OCI-LY7 (cell line): Measurements from ENCODE around the gene CFAP61. TPM values are rescaled to one million over a fixed set of nuclear protein-coding genes. Genes with fewer than 3 reads are reported as not detected.

Experiments used
- BruUV-seq: library from RNA; stranded (reverse); fragments of 400-500 nt; replicated peaks from 2 replicates; lab custom pipeline; 2021; lab: Mats Ljungman, UMichigan
- CTCF ChIA-PET: fragments of 300-600 bp; sonication (Branson Sonifier 250); formaldehyde crosslinking; loops from one replicate; lab custom pipeline; 2022; ENCODE audit warnings: antibody characterized with exemption; ENCODE audit not compliant: unreplicated experiment; lab: Charles Lee
- POLR2A ChIA-PET: fragments of 300-600 bp; sonication (Branson Sonifier 250); formaldehyde crosslinking; loops from one replicate; lab custom pipeline; 2022; ENCODE audit warnings: antibody characterized with exemption; lab: Charles Lee
- DNase-seq: peaks from one replicate; pipeline ENCODE4 v3.0.0-alpha.2; 2015; ENCODE audit warnings: low spot score
- H2AFZ ChIP-seq: fragments of 200-600 bp; sonication (generic), shearing (Covaris generic); 2 replicates; pipeline ENCODE4 v1.6.1; 2014; ENCODE audit warnings: mild to moderate bottlenecking, antibody characterized with exemption, low read length, moderate library complexity
- H3K27ac ChIP-seq: fragments of 200-600 bp; sonication (generic); 2 replicates; pipeline ENCODE4 v1.5.1; 2014; ENCODE audit warnings: mixed run types, low read depth, mild to moderate bottlenecking, moderate library complexity, low read length, inconsistent platforms; ENCODE audit not compliant: poor library complexity, severe bottlenecking
- H3K36me3 ChIP-seq: fragments of 200-600 bp; sonication (generic); 2 replicates; pipeline ENCODE4 v1.6.1; 2014; ENCODE audit warnings: mild to moderate bottlenecking, antibody characterized with exemption, low read length, moderate library complexity, mixed read lengths; ENCODE audit not compliant: insufficient read depth
- H3K4me1 ChIP-seq: fragments of 200-600 bp; sonication (generic); 2 replicates; pipeline ENCODE4 v1.5.1; 2014; ENCODE audit warnings: mild to moderate bottlenecking, low read length; ENCODE audit not compliant: insufficient read depth, poor library complexity, severe bottlenecking
- H3K4me2 ChIP-seq: fragments of 200-600 bp; sonication (generic); 2 replicates; pipeline ENCODE4 v1.6.1; 2014; ENCODE audit warnings: mild to moderate bottlenecking, low read length
- H3K4me3 ChIP-seq: fragments of 200-600 bp; sonication (generic); 2 replicates; pipeline ENCODE4 v1.5.1; 2014; ENCODE audit warnings: mild to moderate bottlenecking, low read depth, low read length; ENCODE audit not compliant: poor library complexity, severe bottlenecking
- H3K79me2 ChIP-seq: fragments of 200-600 bp; sonication (generic); 2 replicates; pipeline ENCODE4 v1.6.1; 2016; ENCODE audit warnings: low read depth, mild to moderate bottlenecking, low read length, moderate library complexity, mixed read lengths; ENCODE audit not compliant: insufficient read depth
- H3K9me2 ChIP-seq: fragments of 200-600 bp; sonication (generic); 2 replicates; pipeline ENCODE4 v1.6.1; 2016; ENCODE audit warnings: mild to moderate bottlenecking, low read length, mixed read lengths; ENCODE audit not compliant: insufficient read depth
- H3K9me3 ChIP-seq: fragments of 200-600 bp; sonication (generic); 2 replicates; pipeline ENCODE4 v1.6.1; 2014; ENCODE audit warnings: mild to moderate bottlenecking, mixed run types, low read length, mixed read lengths
- H4K20me1 ChIP-seq: fragments of 200-600 bp; sonication (generic); 2 replicates; pipeline ENCODE4 v1.6.1; 2014; ENCODE audit warnings: mild to moderate bottlenecking, antibody characterized with exemption, low read length, moderate library complexity, mixed read lengths; ENCODE audit not compliant: insufficient read depth
- CTCF ChIP-seq: fragments of 200-600 bp; sonication (generic); conservative IDR thresholded peaks from 2 replicates; pipeline ENCODE4 v1.5.1; 2014; ENCODE audit warnings: mild to moderate bottlenecking, antibody characterized with exemption, low read length, moderate library complexity, mixed read lengths
- EZH2phosphoT487 ChIP-seq: fragments of 200-600 bp; sonication (generic); IDR thresholded peaks from 2 replicates; pipeline ENCODE4 v1.6.1; 2018; ENCODE audit warnings: low read depth, borderline replicate concordance, mild to moderate bottlenecking, mixed run types, antibody characterized with exemption, low read length, moderate library complexity, mixed read lengths
- intact Hi-C: fragments of 100-400 bp; cut with micrococcal nuclease; formaldehyde crosslinking; loops from one replicate; pipeline ENCODE4 v1.10.0; 2022; ENCODE audit not compliant: unreplicated experiment
- total RNA-seq, 2 experiments: library from RNA; depleted of rRNA in 1 of 2; stranded (reverse); fragments of >200 nt in 1 of 2; shearing (Covaris generic) in 1 of 2; gene quantifications; 2 replicates each; pipeline ENCODE4 v1.2.3, GENCODE V29; 2014 to 2022

Gene CFAP61
- total RNA-seq, 2 experiments from 2014 or later = 0.06 TPM; not detected in 1

- peak overlapping the region; percentile 98 for H3K4me3 ChIP-seq
- peaks cover 36% of the 10 kb centered on the region for H3K36me3 ChIP-seq
- peaks cover 13% of the 10 kb centered on the region for H3K4me1 ChIP-seq
- H3K9me3 ChIP-seq = no peaks in the 10 kb centered on the region
- H3K4me2 ChIP-seq = peak overlapping the region; percentile 69
- H4K20me1 ChIP-seq = peaks cover 8% of the 10 kb centered on the region; the same call in 1 of the 2 replicates
- CTCF ChIA-PET = no interaction called here
- H2AFZ ChIP-seq = peak overlapping the region; percentile 99
- no peaks in the 10 kb centered on the region for H3K9me2 ChIP-seq
- POLR2A ChIA-PET = interaction anchor here (0.8 to 3.4 kb wide), 6 partner anchors 9 to 1545 kb away, joined by 3 to 23 read pairs (median 6); partner anchors contain the start of gene NAA20
- peaks cover 19% of the 10 kb centered on the region for H3K79me2 ChIP-seq
- H3K27ac ChIP-seq = peak overlapping the region; percentile 60
- intact Hi-C loops = loop anchor here (1.0 kb wide), 1 partner anchor 34 kb away; the partner anchor contains the start of gene NAA20
- BruUV-seq = no TSS peak
- DNase-seq = no peak
- no peak for TF ChIP-seq CTCF
- no peak for TF ChIP-seq EZH2phosphoT487
Measured at GRCh38 chr20:20051767-20052073, 612 bp upstream of the CFAP61 start.

GRCh38 chr20:20060234-20060998 lies 8.1 kb downstream of the CFAP61 start:
- H3K79me2 ChIP-seq = no peaks in the 10 kb centered on the region
- ChIA-PET POLR2A (interaction anchor here (0.6 kb wide), 1 partner anchor 365 kb away, joined by 3 read pairs; no protein-coding TSS in a partner anchor), CTCF (no interaction called here)
- no peak overlapping the region for H3K4me2 ChIP-seq
- DNase-seq = peak; percentile 19
- no TSS peak for BruUV-seq
- TF ChIP-seq CTCF = no peak
- TF ChIP-seq EZH2phosphoT487 = no peak
- intact Hi-C loops = no loop called here
- no peaks in the 10 kb centered on the region for H4K20me1 ChIP-seq
- H3K9me2 ChIP-seq = no peaks in the 10 kb centered on the region
- no peak overlapping the region for H3K27ac ChIP-seq
- H3K4me1 ChIP-seq = no peaks in the 10 kb centered on the region
- H3K4me3 ChIP-seq = no peak overlapping the region
- H2AFZ ChIP-seq = peak overlapping the region; percentile 18; the same call in 1 of the 2 replicates
- H3K9me3 ChIP-seq = no peaks in the 10 kb centered on the region
- no peaks in the 10 kb centered on the region for H3K36me3 ChIP-seq
